B cell (primary cell): Measurements from ENCODE around the gene NPW. TPM values are rescaled to one million over a fixed set of nuclear protein-coding genes. Genes with fewer than 3 reads are reported as not detected.

Experiments used
- ATAC-seq: fragments of 200-7000 bp; cut with Tn5 transposase; one replicate; pipeline ENCODE4 v1.10.0; 2021; ENCODE audit warnings: low read depth, mild to moderate bottlenecking, moderate number of reproducible peaks, moderate library complexity
- CTCF ChIA-PET: fragments of 350-600 bp; sonication (Branson Sonifier 250); formaldehyde crosslinking; loops from one replicate; lab custom pipeline; 2021; ENCODE audit warnings: antibody characterized with exemption, inconsistent platforms; lab: Charles Lee
- POLR2A ChIA-PET: fragments of 350-600 bp; sonication (Branson Sonifier 250); formaldehyde crosslinking; loops from one replicate; lab custom pipeline; 2021; ENCODE audit warnings: antibody characterized with exemption; lab: Charles Lee
- DNase-seq: peaks from one replicate; pipeline ENCODE4 v3.0.0; 2013
- H2AFZ ChIP-seq: 2 replicates; pipeline ENCODE4 v1.6.1; 2012; ENCODE audit warnings: mild to moderate bottlenecking, low read depth, low read length; ENCODE audit not compliant: insufficient read depth, poor library complexity, severe bottlenecking
- H3K27ac ChIP-seq, 2 donors: 1 replicate in 1 of 2; 2 replicates in 1 of 2; pipeline ENCODE4 v1.5.1; 2012 to 2013; ENCODE audit warnings: low read length in 2 of 2, mild to moderate bottlenecking in 2 of 2, moderate library complexity in 1 of 2
- H3K27me3 ChIP-seq, 4 experiments: fragments of 200-600 bp in 1 of 4; sonication (generic) in 1 of 4; replicated peaks in 1 of 4; 1 replicate in 2 of 4; 2 replicates in 2 of 4; pipeline versions ENCODE4 v1.6.1 to v1.7.0; 2013 to 2016; ENCODE audit warnings: low read length in 3 of 4, mild to moderate bottlenecking in 2 of 4, mixed read lengths in 1 of 4, moderate library complexity in 1 of 4; ENCODE audit not compliant: insufficient read depth in 4 of 4, control insufficient read depth in 3 of 4; ENCODE audit errors: control extremely low read depth in 1 of 4
- H3K36me3 ChIP-seq, 2 experiments: replicated peaks in 1 of 2; 1 replicate in 1 of 2; 2 replicates in 1 of 2; pipeline versions ENCODE4 v1.6.1 to v1.7.1; 2013; ENCODE audit warnings: low read length in 1 of 2; ENCODE audit not compliant: insufficient read depth in 2 of 2, control insufficient read depth in 1 of 2; ENCODE audit errors: control extremely low read depth in 1 of 2, extremely low read depth in 1 of 2
- H3K4me1 ChIP-seq, 2 donors: fragments of 200-600 bp in 1 of 2; sonication (generic) in 1 of 2; 1 replicate in 1 of 2; 2 replicates in 1 of 2; pipeline versions ENCODE4 v1.5.1 to v1.6.1; 2013 to 2017; ENCODE audit warnings: low read length in 2 of 2; ENCODE audit not compliant: control insufficient read depth in 2 of 2, insufficient read depth in 2 of 2
- H3K4me2 ChIP-seq: replicated peaks from 2 replicates; pipeline ENCODE3; 2012; ENCODE audit warnings: mild to moderate bottlenecking, low read depth, low read length; ENCODE audit not compliant: poor library complexity, severe bottlenecking
- H3K4me3 ChIP-seq, 5 experiments: fragments of 200-600 bp in 1 of 5; sonication (generic) in 1 of 5; 1 replicate in 3 of 5; 2 replicates in 2 of 5; pipeline versions ENCODE4 v1.5.1 to v1.7.0; 2011 to 2016; ENCODE audit warnings: low read length in 4 of 5, mild to moderate bottlenecking in 4 of 5, low read depth in 2 of 5, control low read depth in 1 of 5, moderate library complexity in 1 of 5; ENCODE audit not compliant: insufficient read depth in 1 of 5; ENCODE audit errors: control extremely low read depth in 1 of 5, extremely low read depth in 1 of 5
- H3K79me2 ChIP-seq: fragments of 200-600 bp; sonication (generic); one replicate; pipeline ENCODE4 v1.6.0; 2016; ENCODE audit warnings: low read length; ENCODE audit not compliant: control insufficient read depth, insufficient read depth
- H3K9ac ChIP-seq: fragments of 200-600 bp; sonication (generic); 2 replicates; pipeline ENCODE4 v1.6.1; 2017; ENCODE audit warnings: mild to moderate bottlenecking, low read length, moderate library complexity
- H3K9me3 ChIP-seq, 3 donors: one replicate each; pipeline versions ENCODE4 v1.6.1 to v1.7.1; 2013; ENCODE audit warnings: low read length in 2 of 3; ENCODE audit not compliant: control insufficient read depth in 2 of 3, insufficient read depth in 1 of 3; ENCODE audit errors: control extremely low read depth in 1 of 3
- H4K20me1 ChIP-seq: 2 replicates; pipeline ENCODE4 v1.6.0; 2012; ENCODE audit warnings: mild to moderate bottlenecking, low read length; ENCODE audit not compliant: insufficient read depth, control insufficient read depth, poor library complexity, severe bottlenecking
- H3K27ac Mint-ChIP-seq: one replicate; pipeline ENCODE4 v1.8.0; 2021; ENCODE audit warnings: mixed read lengths
- H3K27me3 Mint-ChIP-seq: one replicate; pipeline ENCODE4 v1.8.0; 2021; ENCODE audit warnings: mixed read lengths
- H3K4me1 Mint-ChIP-seq: one replicate; pipeline ENCODE4 v1.8.0; 2021; ENCODE audit warnings: mixed read lengths
- H3K4me3 Mint-ChIP-seq: one replicate; pipeline ENCODE4 v1.8.0; 2021; ENCODE audit warnings: mixed read lengths
- H3K9me3 Mint-ChIP-seq: one replicate; pipeline ENCODE4 v1.8.0; 2022; ENCODE audit warnings: mixed read lengths; ENCODE audit not compliant: insufficient read depth
- CTCF ChIP-seq: fragments of 200-600 bp; IDR thresholded peaks from one replicate; pipeline ENCODE4 v1.8.0; 2022; ENCODE audit warnings: antibody characterized with exemption, mild to moderate bottlenecking
- EZH2 ChIP-seq: IDR thresholded peaks from 2 replicates; pipeline ENCODE4 v1.6.1; 2012; ENCODE audit warnings: borderline replicate concordance, low read depth, mild to moderate bottlenecking, moderate library complexity, low read length; ENCODE audit not compliant: insufficient read depth, poor library complexity, severe bottlenecking
- WGBS: methylation state at CpG from one replicate; pipeline ENCODE4 v1.1.5; 2013; ENCODE audit warnings: missing lambda C conversion rate; ENCODE audit not compliant: insufficient coverage; 5-methylcytosine and 5-hydroxymethylcytosine counted together
- intact Hi-C: fragments of 100-400 bp; cut with micrococcal nuclease; formaldehyde crosslinking; loops from one replicate; pipeline ENCODE4 v1.10.0; 2022
- polyA plus RNA-seq: library from polyadenylated mRNA; depleted of rRNA; stranded (reverse); fragments of >200 nt; gene quantifications from 2 replicates; pipeline ENCODE4 v1.2.3, GENCODE V29; 2012
- total RNA-seq, 2 donors: library from RNA; stranded (reverse); fragments of 120-200 nt in 1 of 2; gene quantifications; 1 replicate in 1 of 2; 2 replicates in 1 of 2; pipeline versions ENCODE4 v1.2.3 to v1.2.4, GENCODE V29; 2013 to 2022

NPW gene
- total and polyA plus RNA-seq, 2 donors (not counting 1 experiment from before 2014, with no cell fraction given), result 0.13 to 1.7 TPM

GRCh38 chr16:1998852-1999801 lies 20.5 kb upstream of the NPW start:
- WGBS, result 94% methylated on average over 39 of the region's 39 CpGs
- H3K9me3 ChIP-seq, result no peaks in the 10 kb centered on the region
- ChIA-PET POLR2A (interaction anchor here (0.5 kb wide), 2 partner anchors 58 to 157 kb away, joined by 3 to 4 read pairs; no protein-coding TSS in a partner anchor), CTCF (no interaction called here)
- no peak overlapping the region for H3K4me3 ChIP-seq
- Mint-ChIP-seq H3K4me1 (peaks cover 4% of the 10 kb centered on the region), H3K4me3 (no peak overlapping the region), H3K27me3 (no peaks in the 10 kb centered on the region), H3K9me3 (no peaks in the 10 kb centered on the region), H3K27ac (no peak overlapping the region)
- no peaks in the 10 kb centered on the region for H3K27me3 ChIP-seq
- H4K20me1 ChIP-seq, result peaks cover 37% of the 10 kb centered on the region
- DNase-seq (no peak), ATAC-seq (no peak)
- no peak overlapping the region for H3K4me2 ChIP-seq
- H3K27ac ChIP-seq, result no peak overlapping the region
- H3K9ac ChIP-seq, result no peak overlapping the region
- no peak for TF ChIP-seq CTCF
- no peak for TF ChIP-seq EZH2
- H3K79me2 ChIP-seq, result peaks cover 19% of the 10 kb centered on the region
- intact Hi-C loops, result loop anchor here (10.0 kb wide), 1 partner anchor 54 kb away; the partner anchor contains the start of gene MSRB1
- H3K36me3 ChIP-seq, result peaks cover 0 to 49% of the 10 kb centered on the region in 2 experiments
- no peak overlapping the region for H2AFZ ChIP-seq
- H3K4me1 ChIP-seq, result peaks cover 3 to 6% of the 10 kb centered on the region in 2 donors
